ENCODE data around the gene TUFT1.

The TUFT1 gene

DNA sequence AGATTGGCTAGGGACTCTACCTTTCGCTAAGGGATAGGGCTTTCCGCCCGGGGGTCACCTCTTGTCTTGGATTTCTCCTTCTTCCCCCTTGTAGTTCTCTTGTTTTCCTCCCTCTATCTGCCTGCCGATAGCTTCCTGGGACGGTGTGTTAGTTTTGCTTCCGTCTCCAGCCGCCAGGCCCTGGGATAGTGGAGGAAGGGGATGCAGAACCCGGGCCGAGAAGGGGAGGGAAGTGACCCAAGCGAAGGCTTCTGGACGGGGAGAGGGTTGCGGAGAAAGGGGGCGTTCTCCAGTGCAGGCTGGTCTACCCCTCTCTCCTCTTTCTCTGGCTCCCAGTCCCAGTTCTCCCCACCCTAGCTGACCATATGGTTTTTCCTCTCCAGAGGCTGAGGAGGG is 871 bp downstream of the TUFT1 start:
- DNase-seq = no peak

DNA sequence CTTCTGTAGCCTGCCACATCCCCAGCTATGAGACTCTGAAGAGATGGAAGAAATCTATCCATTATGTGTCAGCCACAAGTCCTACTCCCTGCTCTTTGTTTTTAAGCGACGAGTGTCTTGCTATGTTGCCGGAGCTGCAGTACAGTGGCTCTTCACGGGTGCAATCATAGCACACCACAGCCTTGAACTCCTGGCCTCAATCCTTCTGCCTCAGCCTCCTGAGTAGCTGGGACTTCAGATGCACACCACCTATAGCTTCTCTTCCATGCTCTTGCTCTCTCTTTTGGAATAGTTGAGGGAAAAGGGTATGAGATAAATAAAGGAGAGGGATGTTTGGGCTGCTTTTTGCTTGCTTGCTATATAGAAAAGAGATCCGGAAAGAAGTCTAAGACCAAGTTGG is 1.6 kb downstream of the TUFT1 start:
- DNase-seq = no peak

DNA sequence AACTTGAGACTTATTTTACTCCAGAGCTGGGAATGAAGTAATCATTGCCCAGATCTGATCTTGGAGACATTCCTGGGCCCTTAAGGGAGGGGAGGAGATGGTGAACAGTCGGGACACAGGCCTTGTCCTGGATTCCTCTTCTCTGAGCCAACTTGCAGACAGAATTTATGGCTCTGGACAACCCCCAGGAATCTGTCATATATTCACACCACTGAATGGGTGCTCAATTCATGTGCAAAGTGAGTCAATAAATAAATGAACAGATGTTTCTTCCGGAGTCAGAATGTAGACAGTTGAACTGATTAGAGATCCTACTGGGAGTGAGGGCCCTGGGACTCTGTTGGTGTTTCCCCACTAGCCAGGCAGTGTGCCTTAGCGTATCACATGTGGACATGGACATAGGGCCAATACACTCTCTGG is 2.6 kb downstream of the TUFT1 start:
- DNase-seq = no peak

DNA sequence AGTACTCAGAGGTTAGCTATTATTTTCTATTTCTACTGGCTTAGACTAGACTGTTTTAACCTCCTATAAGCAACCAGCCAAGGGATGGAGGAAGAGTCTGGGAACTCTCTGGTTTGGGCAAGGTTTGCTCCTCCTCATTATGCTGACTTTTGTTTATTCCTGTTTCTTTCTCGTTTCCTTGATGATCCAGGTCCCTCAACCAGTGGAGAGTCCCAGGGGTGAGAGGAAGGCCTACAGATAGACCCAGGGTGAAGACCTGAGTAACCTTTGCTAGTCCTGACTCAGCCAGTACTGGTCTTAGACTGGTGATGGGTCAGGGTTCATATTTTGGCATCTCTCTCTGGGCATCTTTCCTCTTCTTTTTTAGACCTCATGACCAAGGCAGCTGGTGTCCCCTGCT is 5.4 kb downstream of the TUFT1 start:
- no peak for DNase-seq

DNA sequence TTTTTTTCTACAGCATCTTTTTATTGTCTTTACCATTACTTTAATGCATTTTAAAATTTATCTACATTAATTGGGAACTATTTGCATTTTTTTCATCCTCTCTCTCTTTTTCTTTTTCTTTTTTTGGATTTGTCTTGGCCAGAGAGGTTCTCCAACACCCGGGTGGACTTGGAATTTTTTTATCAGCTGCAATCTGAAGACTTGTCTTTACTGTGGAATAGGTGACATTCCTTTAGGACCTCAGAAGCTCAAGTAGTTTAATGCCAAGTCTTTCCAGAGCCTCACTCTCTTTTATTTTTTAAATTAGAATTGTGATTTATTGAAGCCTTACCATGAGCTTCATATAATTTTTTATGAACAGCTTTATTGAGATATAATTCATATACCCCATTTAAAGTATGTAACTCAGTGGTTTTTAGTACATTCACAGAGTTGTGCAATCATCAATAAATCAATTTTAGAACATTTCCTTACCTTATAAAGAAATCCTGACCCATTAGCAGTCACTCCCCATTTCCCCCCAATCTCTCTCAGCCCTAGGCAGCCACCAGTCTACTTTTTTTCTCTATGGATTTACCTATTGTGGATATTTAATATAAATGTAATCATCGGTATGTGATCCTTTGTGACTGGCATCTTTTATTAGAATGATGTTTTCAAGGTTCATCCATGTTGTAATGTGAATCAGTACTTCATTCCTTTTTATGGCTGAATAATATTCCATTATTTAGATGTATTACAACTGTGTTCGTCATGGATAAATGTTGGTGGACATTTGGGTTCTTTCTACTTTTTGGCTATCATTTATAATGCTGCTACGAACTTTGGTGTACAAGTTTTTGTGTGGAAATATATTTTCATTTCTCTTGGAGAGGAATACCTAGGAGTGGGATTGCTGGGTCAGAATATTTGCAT is 6.2 kb downstream of the TUFT1 start:
- no peak for DNase-seq

DNA sequence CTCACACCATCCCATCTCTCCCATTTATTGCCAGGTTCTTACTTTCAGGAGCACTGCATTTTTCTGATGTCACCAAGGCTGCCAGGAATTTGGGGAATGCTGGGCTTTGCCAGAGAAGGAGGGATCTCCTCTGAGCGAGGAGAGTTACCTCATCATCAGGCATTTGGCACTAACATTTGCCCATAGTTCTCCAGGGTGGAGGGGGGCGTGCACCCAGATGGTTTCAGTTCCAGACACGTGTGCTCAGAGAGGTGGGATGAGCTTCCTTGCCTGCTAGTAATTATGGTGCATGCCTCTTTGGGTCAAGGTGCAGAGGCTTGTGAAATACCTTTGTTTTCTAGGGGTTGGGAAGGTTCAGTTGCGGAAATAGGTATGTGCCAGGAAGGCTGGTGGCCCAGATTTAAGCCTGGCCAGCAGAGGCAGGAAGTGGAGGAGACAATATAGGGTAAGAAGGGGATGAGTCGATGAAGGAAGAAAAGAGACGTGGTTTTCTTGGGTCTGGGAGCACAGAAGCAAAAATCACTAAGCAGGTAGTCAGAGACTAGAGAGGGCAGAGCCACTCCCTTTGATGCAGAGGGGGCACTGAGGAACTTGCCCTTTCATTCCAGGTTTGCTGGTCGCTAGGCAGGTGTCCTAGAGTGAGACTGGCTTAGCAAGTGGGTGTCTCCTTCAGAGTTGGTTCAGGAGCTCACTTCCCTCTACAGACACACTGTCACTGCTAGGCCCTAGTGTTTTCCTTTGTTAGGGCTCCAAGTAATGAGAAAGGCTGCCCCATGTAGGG is 7.2 kb downstream of the TUFT1 start:
- DNase-seq = no peak

DNA sequence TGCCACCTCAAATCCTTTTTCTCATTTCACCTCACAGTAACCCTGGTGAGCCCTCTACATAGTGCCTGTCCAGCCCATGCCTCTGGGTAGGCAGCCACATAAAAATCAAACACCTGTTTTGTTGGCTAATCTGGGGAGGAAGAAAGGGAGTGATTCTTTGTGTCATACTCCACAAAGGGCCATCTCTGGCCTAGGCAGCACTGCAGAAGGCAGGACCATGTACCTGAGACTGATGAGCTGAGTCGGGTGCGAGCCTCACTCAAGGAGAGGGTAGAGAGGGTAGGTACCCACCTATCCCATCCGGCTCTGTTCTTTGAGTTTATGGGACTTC is 7.8 kb downstream of the TUFT1 start:
- no peak for DNase-seq

DNA sequence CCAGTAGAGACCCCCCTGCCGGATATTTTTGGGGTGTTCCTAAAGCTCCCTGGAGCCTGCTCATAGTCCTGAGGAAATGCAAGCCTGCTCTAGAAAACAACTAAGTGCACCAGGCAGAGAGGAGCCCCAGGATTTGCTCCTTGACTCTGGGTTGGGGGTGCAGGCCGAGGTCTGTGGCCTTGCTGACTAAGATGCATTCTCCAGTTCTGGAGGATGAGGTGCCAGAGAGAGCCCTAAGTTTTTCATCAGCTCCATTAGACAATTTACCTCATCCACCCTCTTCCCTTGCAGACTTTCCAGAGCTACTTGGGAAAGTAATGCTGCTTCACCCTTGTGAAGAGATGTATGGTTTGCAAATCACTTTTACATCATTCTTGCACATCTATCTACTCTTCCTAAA is 9.1 kb downstream of the TUFT1 start:
- DNase-seq = no peak

DNA sequence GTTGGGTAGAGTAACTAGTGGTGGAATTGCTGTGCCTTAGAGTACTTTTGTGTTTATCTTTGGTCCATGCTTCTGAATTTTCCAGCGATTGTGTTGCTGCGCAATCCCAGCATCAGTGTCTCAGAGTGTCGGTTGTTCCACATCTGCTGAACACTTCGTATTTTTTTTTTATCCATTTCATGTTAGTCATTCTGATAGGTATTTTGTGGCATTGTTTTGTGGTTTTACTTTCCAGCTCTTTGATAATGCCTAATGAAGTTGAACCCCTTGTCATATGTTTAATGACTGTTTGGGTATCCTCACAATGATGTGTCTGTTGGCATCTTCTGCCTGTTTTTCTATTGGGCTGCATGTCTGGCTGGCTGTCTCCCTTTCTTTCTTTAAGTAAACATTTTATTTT is 13.6 kb downstream of the TUFT1 start:
- no peak for DNase-seq

DNA sequence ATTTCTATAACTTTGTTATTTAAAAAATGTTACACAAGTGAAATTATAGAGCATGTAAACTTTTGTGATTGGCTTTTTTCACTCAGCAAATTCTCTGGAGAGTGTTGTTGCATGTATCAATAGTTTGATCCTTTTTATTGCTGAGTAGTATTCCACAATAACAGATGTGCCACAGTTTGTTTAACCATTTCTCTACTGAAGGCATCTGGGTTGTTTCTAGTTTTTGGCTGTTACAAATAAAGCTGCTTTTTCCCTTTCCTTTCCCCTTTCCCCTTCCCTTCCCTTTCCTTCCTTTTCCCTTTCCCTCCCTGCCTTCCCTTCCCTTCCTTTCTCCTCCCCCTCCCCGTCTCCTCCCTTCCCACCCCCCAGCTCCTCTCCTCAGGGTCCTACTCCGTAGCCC is 15.9 kb downstream of the TUFT1 start:
- no peak for DNase-seq

DNA sequence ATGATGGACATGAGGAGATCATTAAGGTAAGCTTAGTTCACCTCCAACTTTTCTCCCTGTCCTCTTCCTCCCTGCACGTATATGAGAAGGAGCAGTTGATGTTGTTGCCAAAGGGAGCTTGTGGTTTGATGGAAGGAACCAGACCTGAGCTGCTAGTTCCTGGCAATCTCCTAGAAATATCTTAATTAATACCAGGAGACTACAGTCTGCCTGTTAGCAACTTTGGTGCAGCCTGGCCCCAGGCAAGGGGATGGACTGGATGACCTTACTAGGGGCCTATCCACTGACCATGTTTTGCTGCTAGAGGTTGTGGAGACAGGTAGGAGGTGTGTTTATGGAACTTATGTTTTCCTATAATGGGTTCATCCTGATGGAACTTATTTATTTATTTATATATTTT is 22.6 kb downstream of the TUFT1 start:
- DNase-seq = no peak

DNA sequence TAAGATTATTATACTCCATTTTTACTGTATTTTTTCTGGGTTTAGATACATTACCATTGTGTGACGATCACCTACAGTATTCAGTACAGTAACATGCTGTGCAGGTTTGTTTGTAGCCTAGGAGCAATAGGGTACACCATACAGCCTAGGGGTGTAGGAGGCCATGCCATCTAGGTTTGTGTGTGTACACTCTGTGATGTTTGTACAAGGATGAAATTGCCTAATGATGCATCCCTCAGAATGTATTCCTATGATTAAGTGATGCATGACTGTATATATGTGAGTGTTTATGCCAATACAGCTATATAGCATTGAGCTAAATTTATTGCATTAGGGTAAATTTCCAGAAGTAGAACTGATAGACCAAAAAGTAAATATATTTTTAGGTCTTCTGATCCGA is 23.3 kb downstream of the TUFT1 start:
- DNase-seq = no peak

DNA sequence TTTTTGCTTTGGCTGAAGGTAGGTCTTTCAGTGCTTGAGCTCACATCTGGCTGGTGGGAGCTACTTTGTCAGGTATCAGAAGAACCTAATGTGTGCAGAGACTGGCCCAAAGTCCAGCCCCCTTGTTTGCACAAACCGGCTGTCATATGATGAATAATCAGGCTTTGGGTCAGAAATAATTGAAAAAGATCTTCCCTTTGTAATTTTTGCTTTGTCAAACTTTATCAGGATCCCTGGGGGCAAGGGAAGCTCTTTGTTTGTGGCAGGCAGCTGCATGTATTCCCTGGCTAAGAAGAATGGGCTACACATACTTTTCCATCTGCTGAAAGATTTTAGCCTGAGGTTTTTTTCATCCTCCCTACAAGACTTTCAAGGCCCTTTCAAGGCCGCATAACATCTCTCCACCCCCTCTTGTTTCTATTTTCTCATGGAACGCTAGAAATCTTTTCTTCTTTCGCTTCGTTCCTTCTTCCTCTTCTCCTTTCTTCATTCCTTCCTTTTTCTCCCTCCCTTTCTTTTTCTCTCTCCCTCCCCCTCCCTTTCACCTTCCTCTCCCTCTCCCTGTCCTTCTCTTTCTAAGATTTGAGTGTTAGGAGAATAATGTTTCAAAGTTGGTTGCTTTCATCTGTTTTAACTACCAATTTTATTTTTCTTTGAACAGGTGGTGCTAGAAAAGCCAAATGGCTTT is 25.5 kb downstream of the TUFT1 start:
- no peak for DNase-seq

DNA sequence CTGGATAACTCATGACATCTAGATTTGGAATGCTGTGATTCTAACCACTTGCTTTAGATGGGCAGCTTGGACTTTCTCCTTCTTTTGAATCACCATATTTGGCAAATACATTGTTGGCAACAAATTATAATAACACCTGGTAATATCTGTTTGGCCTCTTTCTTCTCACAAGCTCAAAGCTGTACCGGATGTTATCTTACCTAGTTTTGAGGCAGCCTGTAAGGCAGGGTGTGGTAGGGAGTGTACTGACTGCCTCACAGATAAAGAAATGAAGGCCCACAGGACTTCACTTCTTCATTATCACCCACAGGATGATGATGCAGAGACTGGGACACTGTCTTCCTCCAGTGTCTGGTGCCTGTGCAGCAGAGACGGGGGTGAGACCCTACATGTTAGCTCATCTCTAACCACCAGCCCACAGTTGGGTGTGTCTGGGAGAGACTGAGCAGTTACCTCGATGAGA is 28.5 kb downstream of the TUFT1 start:
- DNase-seq = no peak

DNA sequence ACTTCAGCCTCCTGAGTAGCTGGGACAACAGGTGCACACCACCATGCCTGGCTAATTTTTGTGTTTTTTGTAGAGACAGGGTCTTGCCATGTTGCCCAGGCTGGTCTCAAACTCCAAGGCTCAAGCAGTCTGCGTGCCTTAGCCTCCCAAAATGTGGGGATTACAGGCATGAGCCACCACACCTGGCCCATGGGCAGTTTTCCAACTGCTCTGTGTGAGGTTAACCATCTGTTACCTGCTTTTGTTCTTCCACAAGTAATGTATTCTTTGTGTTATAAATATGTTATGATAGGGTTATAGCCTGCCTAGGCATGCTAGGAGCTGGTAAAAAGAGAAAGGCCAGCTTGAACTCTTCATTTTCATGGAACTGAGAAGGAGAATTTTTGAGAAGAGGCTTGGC is 30.7 kb downstream of the TUFT1 start:
- no peak for DNase-seq

DNA sequence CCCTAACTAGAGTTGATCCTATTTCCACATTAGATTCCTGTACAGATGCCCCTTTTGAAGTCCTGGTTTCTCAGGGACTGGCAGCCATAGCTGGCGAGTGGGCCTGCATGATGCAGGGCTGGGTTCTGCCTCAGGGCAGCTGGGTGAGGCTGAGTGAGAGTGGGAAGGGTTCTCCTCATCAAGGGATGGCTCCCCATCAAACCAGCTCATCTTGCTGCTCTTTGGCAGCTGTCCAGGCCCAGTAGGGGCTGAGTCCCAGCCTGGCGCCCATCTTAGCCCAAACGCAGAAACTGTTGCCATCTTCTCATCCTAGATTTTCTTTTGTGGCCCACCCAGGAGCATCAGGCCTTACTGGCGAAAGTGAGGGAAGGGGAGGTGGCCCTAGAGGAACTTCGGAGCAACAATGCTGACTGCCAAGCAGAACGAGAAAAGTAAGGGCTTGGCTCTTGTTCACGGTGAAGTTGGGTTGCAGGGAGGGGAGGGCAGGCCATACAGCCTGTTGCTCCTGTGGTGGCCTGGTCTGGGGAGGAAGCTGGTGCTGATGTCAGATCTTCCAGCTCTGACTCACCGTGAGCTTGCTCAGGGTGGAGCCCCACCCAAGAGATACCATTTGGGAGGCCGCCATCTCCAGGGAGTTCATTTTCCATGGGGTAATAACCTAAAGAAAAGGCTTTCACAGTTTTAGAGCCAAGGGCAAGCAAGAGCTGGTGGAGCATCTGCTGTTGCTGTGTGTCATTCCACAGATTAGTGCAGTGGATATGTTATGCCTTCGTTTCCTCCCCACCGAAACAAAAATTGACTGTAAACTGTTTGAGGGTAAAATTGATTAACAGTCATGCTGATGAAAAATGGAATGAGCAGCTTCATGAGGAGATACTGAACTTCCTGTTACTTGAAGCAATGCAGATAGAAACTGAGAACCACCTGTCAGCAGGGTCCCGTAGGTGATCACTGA is 34.7 kb downstream of the TUFT1 start:
- DNase-seq = no peak

DNA sequence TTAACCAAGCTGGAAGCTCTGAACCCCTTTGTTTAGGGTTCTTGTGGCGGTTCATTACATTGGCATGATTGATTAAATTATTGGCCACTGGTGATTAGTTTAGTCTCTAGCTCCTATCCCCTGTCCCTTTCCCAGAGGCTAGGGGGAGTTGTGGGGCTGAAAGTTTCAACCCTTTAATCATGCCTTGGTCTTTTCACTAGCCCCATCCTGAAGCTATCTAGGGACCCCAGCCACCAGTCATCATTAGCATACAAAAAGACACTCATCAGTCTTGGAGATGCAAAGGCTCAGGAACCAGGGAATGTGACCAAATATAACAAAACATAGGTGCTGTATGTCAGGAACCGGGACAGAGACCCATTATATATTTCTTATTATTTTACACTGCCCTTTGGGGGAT is 37.1 kb downstream of the TUFT1 start:
- DNase-seq = no peak

DNA sequence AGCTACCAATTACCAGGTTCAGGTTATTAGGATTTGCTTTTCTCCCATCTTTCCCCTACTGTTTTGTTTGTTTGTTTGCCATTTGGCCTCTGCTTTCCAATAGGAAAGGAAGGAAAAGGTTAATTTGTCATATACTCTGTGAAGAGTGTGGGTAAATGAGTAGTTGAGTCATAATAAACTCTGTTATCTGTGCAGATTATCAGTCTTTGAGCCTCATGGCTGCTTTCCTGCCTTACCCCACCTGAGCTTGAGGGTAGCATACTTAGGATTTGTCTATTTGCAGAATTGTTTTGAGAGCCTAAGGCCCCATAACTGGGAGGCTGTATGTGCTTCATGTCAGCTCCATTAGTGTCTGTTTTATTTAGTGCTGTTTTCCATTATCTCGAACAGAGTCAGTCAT is 38.8 kb downstream of the TUFT1 start:
- no peak for DNase-seq

DNA sequence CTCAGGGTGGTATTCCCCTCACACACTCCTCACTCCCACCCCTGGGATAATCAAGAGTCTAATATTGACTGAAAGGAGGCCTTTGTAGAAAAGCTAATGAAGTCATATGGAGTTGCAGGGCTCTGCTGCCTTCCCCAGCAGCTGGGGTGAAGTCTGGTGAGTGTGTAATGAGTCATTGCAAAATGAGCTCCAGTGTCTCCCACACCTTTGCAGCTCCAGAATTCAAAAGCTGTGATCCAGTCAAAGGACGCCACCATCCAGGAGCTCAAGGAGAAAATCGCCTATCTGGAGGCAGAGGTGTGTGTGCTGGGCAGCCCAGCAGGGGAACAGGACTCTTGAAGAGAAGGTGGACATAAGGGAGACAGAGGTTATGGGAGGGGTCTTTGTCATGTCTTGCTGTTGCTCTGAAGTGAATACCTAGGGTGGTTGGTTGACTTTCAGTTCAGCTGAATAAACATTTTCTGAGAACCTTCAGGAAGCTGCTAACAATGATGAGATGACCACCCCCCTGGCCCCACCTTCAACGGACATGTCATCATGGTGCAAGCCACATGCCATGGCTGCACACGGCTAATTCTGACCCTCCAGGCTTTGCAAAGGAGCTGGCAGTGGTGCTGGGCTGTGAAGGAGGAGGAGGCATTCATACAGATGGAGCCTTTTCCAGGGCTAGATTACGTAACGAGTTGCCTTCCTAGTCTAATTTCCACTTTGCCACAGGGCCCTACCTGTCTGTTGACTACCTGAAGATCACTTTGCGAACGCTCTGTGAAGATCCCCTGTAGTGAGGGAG is 39.5 kb downstream of the TUFT1 start:
- no peak for DNase-seq

DNA sequence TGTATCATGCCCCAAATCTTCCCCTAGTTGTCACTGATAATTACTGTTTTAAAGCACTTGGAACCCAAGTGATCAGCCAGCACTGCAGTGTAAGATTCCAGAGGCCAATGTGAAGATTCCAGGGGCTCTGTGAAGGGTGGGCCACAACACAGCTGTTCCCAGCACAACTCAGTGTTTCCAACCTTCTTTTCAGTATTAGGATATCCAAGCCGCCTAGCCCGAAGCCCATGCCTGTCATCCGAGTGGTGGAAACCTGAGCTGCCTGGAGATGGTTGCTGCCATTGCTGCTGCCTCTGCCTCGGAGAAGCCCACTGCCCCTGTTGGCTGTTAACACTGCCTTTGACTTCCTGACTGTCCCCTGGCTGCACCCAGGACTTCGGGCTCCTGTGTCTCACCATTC is 41.3 kb downstream of the TUFT1 start:
- DNase-seq = no peak

DNA sequence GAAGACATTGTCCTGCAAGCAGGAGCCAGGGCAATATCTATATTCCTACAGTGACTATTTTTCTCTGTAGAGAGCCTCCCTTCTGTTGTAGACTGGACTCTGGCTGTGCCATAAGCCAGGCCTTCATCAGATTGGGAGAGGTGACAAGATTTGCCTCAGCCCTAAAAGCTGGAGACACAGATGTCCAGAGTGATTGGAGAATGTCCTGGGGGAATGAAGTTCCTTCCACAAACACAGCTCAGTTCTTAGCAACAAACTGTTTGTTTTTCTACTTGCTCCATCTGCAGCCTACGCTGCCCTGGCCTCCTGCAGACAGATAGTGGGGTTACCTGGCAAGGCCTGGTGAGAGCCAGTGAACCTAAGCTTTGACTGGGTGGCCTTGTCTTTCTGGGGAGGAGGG is 41.8 kb downstream of the TUFT1 start:
- no peak for DNase-seq

DNA sequence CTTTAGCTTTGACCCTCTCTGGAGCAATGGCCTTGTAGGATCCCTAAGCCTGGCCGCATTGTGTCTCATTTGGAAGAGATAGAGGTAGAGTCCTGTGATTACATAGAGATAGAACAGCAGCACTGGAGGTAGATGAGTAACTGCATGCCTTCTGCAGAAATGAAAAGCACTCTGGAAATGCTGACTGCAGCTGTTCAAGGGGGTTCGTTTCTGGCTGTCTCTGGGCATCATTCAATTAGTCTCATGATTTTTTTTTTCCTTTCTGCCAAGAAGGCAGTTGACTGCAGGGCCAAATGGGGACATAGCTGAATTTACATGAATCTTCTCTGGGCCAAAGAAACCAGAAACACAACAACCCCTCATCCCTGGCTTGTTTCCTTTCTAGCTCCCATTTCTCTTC is 43.7 kb downstream of the TUFT1 start:
- no peak for DNase-seq

All from NCI-H1436 treated with DMSO at 0.1 percent for 48 hours (cell line).